Measurements from ENCODE around the gene MTX1. TPM values are rescaled to one million over a fixed set of nuclear protein-coding genes. Genes with fewer than 3 reads are reported as not detected.
A peak's percentile ranks its signal among the peaks of the same experiment; 100 is the strongest.

MTX1 gene
- total RNA-seq, 2 donors from 2014 or later = 19.7 to 25.5 TPM

- DNase-seq = no peak
- intact Hi-C loops (cut with DNase I) = no loop called here
- ATAC-seq = no peak
Observed at GRCh38 chr1:155247667-155248553, 39.4 kb downstream of the MTX1 start.

DNA sequence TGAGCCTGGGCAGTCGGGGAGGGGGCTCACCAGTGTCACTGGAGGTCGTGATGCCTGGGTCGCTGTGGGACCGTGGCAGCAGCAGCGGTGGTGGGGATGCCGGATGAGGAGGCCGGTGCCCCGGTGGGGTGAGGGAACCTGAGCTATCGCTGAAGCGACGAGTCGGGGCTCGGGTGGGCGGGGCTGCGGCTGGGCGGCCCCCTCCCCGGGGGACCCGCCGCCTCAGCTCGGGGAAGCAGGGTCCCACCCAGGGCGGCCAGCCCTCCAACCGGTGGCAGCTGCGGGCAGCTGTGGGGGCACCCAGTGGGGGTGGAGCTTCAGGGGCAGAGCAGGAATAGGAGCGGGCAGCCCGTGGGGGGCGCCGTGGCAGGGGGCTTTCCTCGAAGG is 41.7 kb downstream of the MTX1 start:
- no peak for ATAC-seq
- intact Hi-C loops (cut with DNase I) = loop anchor here (5.0 kb wide), 2 partner anchors 72 to 342 kb away; partner anchors contain the start of gene RUSC1 (in 1 of the 2)
- DNase-seq = peak; percentile 33

- peak; percentile 95 for DNase-seq
- ATAC-seq = peak; percentile 80 to 87
- intact Hi-C loops (cut with DNase I) = loop anchor here (5.0 kb wide), 2 partner anchors 71 to 341 kb away; partner anchors contain the start of gene RUSC1 (in 1 of the 2)
Observed at GRCh38 chr1:155250633-155251449, 42.3 kb downstream of the MTX1 start.

DNA sequence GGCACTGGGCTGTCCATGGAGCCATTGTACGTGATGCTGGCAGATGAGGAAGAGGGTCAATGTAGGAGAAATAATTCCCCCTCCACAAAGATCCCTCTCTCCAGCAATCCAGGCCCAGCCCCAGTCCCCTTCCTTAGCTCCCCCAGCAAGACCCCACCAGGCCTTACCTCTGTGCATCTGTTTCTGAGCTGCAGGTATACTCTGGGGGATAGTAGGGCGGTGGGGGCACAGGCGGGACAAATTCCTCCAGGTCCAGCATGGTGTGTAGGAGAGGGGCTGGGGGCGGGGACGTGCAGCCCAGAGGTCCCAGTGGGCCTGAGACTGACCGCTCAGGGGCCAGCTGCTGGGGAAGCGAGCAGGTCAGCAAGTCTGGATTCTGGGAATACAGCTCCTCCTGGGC is 43.1 kb downstream of the MTX1 start:
- DNase-seq (no peak), ATAC-seq (no peak)
- intact Hi-C loops (cut with DNase I) = loop anchor here (5.0 kb wide), 2 partner anchors 71 to 341 kb away; partner anchors contain the start of gene RUSC1 (in 1 of the 2)

GRCh38 chr1:155253208-155253607 is 44.7 kb downstream of the MTX1 start:
- ATAC-seq = no peak
- intact Hi-C loops (cut with DNase I) = loop anchor here (5.0 kb wide), 2 partner anchors 69 to 339 kb away; partner anchors contain the start of gene RUSC1 (in 1 of the 2)
- no peak for DNase-seq

- ATAC-seq = no peak
- intact Hi-C loops (cut with DNase I) = loop anchor here (5.0 kb wide), 2 partner anchors 69 to 339 kb away; partner anchors contain the start of gene RUSC1 (in 1 of the 2)
Observed at GRCh38 chr1:155253797-155254196, 45.3 kb downstream of the MTX1 start.

DNA sequence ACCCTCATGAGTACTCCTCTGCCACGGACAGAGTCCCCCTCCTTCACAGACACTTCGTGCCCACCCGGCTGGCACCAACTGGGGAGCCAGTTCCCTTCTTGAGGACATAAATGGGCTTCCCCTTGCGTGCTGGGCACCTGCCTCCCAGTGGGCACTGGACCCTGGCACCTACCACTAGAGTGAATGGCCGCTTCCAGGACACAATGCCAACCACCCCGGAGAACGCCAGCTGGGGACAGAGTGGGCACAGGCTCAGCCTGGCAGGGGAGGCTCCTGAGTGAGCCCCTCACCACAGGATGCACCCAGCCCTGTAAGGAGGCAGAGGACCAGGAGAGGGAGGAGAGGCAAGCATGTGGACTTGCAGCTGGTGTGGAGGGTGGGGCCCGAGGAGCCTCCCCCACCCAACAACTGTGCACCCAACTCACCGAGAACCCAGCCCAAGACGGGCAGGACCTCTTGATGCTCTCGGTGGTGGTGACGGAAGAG is 45.8 kb downstream of the MTX1 start:
- no peak for DNase-seq
- intact Hi-C loops (cut with DNase I) = loop anchor here (5.0 kb wide), 2 partner anchors 68 to 338 kb away; partner anchors contain the start of gene RUSC1 (in 1 of the 2)
- no peak for ATAC-seq

More at GRCh38 chr1:155253797-155254196, 45.3 kb downstream of the MTX1 start:
- DNase-seq = no peak

DNA sequence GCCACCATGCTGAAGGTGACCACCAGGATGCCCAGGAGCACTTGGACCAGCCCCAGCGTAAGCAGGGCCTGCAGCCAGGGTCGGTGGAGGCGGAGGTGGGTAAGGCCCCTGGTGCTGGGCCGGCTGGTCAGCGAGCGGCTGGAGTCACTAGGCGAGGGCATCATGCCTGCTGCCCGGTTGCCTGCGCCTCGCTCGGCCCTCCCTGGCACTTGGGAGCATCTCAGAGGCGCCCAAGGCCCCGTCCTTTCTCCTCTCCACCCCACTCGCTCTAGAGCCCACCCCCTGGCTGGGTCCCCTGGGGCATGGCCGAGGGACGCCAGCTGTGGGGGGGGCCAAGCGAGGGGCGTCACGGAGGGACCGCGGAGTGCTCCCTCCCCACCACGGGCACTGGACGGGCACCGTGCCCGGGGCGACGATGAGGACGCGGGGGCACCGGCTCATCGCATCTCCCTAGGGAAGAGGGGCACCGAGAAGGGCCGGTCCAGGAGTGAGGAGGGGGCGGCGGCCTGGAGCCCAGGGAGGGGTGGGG is 46.3 kb downstream of the MTX1 start:
- intact Hi-C loops (cut with DNase I) = loop anchor here (5.0 kb wide), 2 partner anchors 68 to 338 kb away; partner anchors contain the start of gene RUSC1 (in 1 of the 2)

GRCh38 chr1:155255243-155256007 is 46.9 kb downstream of the MTX1 start, which contains the start of gene ENTREP3:
TSS of gene ENTREP3 (minus strand) at chr1:155255483. CDS start at chr1:155254877, 606 bp downstream.
- intact Hi-C loops (cut with DNase I) = no loop called here
- ATAC-seq = peak; percentile 92 to 94
- peak; percentile 92 for DNase-seq

More for the DNA sequence above, 46.3 kb downstream of the MTX1 start:
- peak; percentile 45 for DNase-seq
- peak; percentile 13 to 17 for ATAC-seq

- peak; percentile 0 to 7 for ATAC-seq
- intact Hi-C loops (cut with DNase I) = no loop called here
Observed at GRCh38 chr1:155256058-155256852, 47.8 kb downstream of the MTX1 start.

GRCh38 chr1:155260276-155260675 is 51.8 kb downstream of the MTX1 start:
- no peak for ATAC-seq
- intact Hi-C loops (cut with DNase I) = no loop called here
- no peak for DNase-seq

More at GRCh38 chr1:155256058-155256852, 47.8 kb downstream of the MTX1 start:
- no peak for DNase-seq

DNA sequence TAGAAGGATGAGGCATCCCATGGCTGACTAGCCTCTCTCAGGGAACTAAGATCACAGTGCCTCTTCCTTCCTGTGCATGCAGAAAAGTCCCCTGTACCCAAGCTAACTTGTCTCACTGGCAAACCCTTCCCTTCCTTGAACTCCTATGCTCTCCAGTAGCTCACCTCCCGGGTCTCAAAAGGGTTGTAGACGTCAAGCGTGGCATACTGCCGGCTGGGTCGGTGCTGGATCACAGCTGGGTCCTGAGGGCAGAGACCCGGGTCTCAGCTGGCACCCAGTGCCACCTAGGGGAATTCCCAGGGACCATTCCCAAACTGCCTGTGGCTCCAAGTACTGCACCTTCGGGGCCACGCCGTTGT is 53.0 kb downstream of the MTX1 start:
- ATAC-seq (no peak), DNase-seq (no peak)
- intact Hi-C loops (cut with DNase I) = no loop called here

DNA sequence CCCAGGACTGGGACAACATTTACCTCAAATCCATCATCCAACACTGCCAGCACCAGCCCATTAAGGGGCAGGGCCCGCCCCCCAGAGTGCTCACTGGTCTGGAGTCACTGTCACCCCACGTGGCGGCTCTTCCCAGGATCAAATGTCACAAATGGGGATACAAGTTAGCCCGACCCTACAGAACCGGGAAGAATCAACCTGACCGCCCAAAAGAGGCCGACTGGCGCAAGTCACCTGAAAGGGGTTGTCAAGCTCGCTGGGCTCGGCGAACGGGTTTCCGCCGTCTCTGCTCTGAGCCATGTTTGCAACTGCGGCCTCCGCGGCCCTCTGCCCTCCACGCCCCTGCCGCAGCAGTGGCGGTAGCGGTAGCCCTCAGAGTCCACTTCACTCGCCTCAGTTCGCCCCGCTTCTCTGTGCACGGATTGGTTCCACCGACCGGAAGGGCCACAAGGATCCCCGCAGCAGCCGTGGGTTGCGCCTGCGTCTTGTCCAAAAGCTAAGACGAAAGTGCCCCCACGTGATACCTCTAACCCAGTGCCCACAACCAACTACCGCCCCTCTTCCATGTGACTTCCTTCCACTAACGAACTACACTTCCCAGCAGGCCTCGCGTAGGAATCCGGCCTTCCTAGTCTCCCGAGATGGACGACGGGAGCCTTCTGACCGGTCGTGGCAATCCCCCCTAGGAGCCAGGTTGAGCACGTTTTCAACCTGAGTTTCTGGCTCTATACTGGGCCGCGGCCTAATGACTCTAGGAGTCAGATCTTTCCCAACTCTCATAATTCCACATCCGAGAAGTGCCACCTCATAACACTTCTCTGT is 53.6 kb downstream of the MTX1 start, which contains the start of gene SCAMP3:
Gene SCAMP3 (minus strand): TSS at position 509 of the 822 bp plus-strand sequence. CDS start 209 bp downstream, at position 300.
- ATAC-seq = peak; percentile 98 to 99
- intact Hi-C loops (cut with DNase I) = no loop called here

DNA sequence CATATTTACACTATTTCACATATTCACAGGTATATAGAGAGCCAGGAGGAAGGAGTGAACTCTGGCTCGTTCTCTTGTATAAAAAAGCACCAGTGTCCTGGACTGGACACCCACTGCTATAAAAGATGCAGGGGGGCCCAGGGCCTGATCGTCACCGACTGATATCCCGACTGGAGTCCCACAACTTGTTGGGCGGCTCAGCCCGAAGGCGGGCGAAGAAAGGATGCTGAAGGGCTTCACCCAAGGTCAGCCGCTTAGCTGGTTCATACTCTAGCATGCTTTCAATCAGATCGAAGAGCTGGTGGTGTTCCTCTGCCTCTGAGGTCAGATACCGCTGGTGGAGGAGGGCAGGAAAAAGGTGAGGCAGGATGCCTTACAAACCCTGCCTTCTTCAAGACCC is 54.6 kb downstream of the MTX1 start:
- intact Hi-C loops (cut with DNase I) = no loop called here
- ATAC-seq = no peak

More for the DNA sequence above, 53.6 kb downstream of the MTX1 start, which contains the start of gene SCAMP3:
- DNase-seq = peak; percentile 97

More for the DNA sequence above, 54.6 kb downstream of the MTX1 start:
- no peak for DNase-seq

All from left cardiac atrium (tissue), 4 donors.